GM13977 (cell line): Measurements from ENCODE around the gene EPS8L1.

Experiments
- DNase-seq: peaks from one replicate; pipeline ENCODE4 v3.0.0; 2012; ENCODE audit warnings: low spot score
- CTCF ChIP-seq: IDR thresholded peaks from 2 replicates; pipeline ENCODE4 v1.5.1; 2012; ENCODE audit warnings: mild to moderate bottlenecking, control low read depth; ENCODE audit not compliant: insufficient read depth; ENCODE audit errors: extremely low read depth, missing control alignments
- in situ Hi-C: fragments of 300-500 bp; cut with MboI; formaldehyde crosslinking; loops from one replicate; pipeline ENCODE4 v1.12.0; 2022; ENCODE audit warnings: low sequenced_read_pairs, low pct_unique_long_range_greater_than_20kb, mixed read lengths, inconsistent platforms; ENCODE audit not compliant: unreplicated experiment

EPS8L1 gene

GRCh38 chr19:55080968-55081769 is 5.5 kb downstream of the EPS8L1 start:
- DNase-seq, result peak; percentile 99
- TF ChIP-seq CTCF, result no peak
- in situ Hi-C loops, result no loop called here

- DNase-seq, result no peak
- in situ Hi-C loops, result no loop called here
- TF ChIP-seq CTCF, result no peak
Observed at GRCh38 chr19:55081770-55082019, 6.0 kb downstream of the EPS8L1 start.

- in situ Hi-C loops, result no loop called here
- DNase-seq, result peak; percentile 86
- no peak for TF ChIP-seq CTCF
Observed at GRCh38 chr19:55082020-55082851, 6.6 kb downstream of the EPS8L1 start.

GRCh38 chr19:55083004-55083850 is 7.6 kb downstream of the EPS8L1 start:
- in situ Hi-C loops, result no loop called here
- TF ChIP-seq CTCF, result no peak
- DNase-seq, result no peak

- no peak for TF ChIP-seq CTCF
- DNase-seq, result no peak
- in situ Hi-C loops, result no loop called here
Observed at GRCh38 chr19:55084416-55084815, 8.7 kb downstream of the EPS8L1 start.

GRCh38 chr19:55085923-55086715 is 10.4 kb downstream of the EPS8L1 start:
- in situ Hi-C loops, result no loop called here
- peak; percentile 47 for DNase-seq
- no peak for TF ChIP-seq CTCF
